ENCODE data around the gene NRSN2. TPM values are rescaled to one million over a fixed set of nuclear protein-coding genes. Genes with fewer than 3 reads are reported as not detected.

The NRSN2 gene, protein sequence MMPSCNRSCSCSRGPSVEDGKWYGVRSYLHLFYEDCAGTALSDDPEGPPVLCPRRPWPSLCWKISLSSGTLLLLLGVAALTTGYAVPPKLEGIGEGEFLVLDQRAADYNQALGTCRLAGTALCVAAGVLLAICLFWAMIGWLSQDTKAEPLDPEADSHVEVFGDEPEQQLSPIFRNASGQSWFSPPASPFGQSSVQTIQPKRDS
- 10 to 100 TPM in 2 of 4 donors, 1 to 10 TPM in 1, under 1 TPM in 1; 0.67 to 15.4 (median 9.6) TPM for polyA plus RNA-seq
- long read RNA-seq, donor 1, transcript NRSN2-202 (4 exons, 2,088 nt): major isoform, 5 of 10 reads
- long read RNA-seq, donor 1, partial matches to known transcripts: 0 of 10 reads
- long read RNA-seq, donor 1, other reads (novel, unspliced or antisense): 0 of 10 reads
- long read RNA-seq, donor 2, partial matches to known transcripts: 0 of 4 reads
- long read RNA-seq, donor 2, other reads (novel, unspliced or antisense): 0 of 4 reads
- long read RNA-seq, donor 3, partial matches to known transcripts: 0 of 4 reads
- long read RNA-seq, donor 3, other reads (novel, unspliced or antisense): 0 of 4 reads
- long read RNA-seq, donor 4, partial matches to known transcripts: 0 of 1 reads
- long read RNA-seq, donor 4, other reads (novel, unspliced or antisense): 0 of 1 reads
- long read RNA-seq, donor 5, partial matches to known transcripts: 0 of 4 reads
- long read RNA-seq, donor 5, other reads (novel, unspliced or antisense): 0 of 4 reads
- long read RNA-seq, donor 6, partial matches to known transcripts: 0 of 4 reads
- long read RNA-seq, donor 6, other reads (novel, unspliced or antisense): 0 of 4 reads
- long read RNA-seq, donor 7, transcript NRSN2-202 (4 exons, 2,088 nt): major isoform, 8 of 21 reads
- long read RNA-seq, donor 7, transcript NRSN2-204 (3 exons, 846 nt): minor isoform, 7 of 21 reads
- long read RNA-seq, donor 7, partial matches to known transcripts: 0 of 21 reads
- long read RNA-seq, donor 7, other reads (novel, unspliced or antisense): 0 of 21 reads
- long read RNA-seq, donor 8, partial matches to known transcripts: 0 of 1 reads
- long read RNA-seq, donor 8, other reads (novel, unspliced or antisense): 0 of 1 reads
- long read RNA-seq, donor 9, partial matches to known transcripts: 0 of 3 reads
- long read RNA-seq, donor 9, other reads (novel, unspliced or antisense): 0 of 3 reads
- long read RNA-seq, donor 10, transcript NRSN2-202 (4 exons, 2,088 nt): major isoform, 9 of 10 reads
- long read RNA-seq, donor 10, partial matches to known transcripts: 0 of 10 reads
- long read RNA-seq, donor 10, other reads (novel, unspliced or antisense): 0 of 10 reads

DNA sequence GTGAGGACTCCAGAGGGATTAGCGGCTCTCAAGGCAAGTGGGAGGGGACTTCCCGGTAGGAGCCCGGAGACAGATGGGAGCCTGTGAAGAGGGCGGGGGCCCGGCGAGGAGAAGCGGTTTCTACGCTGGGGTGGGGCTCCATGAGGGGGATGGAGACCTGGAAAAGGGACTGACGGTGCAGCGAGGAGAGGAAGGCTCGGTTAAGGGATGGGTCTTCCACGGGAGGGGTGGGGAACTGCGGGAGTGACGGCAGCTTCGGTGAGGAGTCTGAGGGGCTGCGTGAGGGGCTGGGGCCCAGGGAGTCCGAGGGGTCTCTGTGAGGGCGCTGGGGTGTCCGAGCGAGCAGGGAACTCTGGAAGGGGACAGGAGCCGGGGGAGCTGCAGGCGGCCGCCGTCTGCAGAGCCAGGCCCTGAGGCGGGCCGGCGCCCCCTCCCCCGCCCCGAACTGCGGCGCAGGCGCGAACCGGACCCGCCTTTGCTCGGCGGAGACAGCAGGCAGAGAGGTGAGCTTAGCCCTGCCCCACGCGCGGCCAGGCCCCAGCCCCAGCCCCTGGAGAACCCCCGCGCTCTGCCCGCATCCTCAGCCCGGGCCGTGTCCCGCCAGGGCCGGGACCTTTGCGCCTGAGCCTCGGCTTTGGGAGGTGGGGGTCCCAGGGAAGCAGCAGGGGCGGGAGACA lies at the start of gene NRSN2:
TSS of gene NRSN2 (plus strand) at position 472 of the 677 bp plus-strand sequence. CDS start 2,533 bp downstream, outside the sequence.
- peak; percentile 34 to 73 for DNase-seq
- Histone ChIP-seq H3K36me3 (ENCODE audit: control insufficient read depth in 3 of 3, insufficient read depth in 2 of 3, low read depth in 1 of 3, low read length in 3 of 3) (peaks cover 0 to 2% (median 0%) of the 10 kb centered on the region in 3 donors), H3K4me3 (ENCODE audit: low read depth in 1 of 3, low read length in 3 of 3) (peak within 1 kb of the TSS; percentile 59 to 84 (median 76)), H3K4me1 (ENCODE audit: control insufficient read depth in 3 of 3, insufficient read depth in 2 of 3, low read depth in 1 of 3, low read length in 2 of 3) (peaks cover 0 to 5% (median 0%) of the 10 kb centered on the region in 3 donors), H3K9me3 (ENCODE audit: control insufficient read depth in 2 of 2, insufficient read depth in 1 of 2, low read depth in 1 of 2, low read length in 1 of 2) (peaks cover 0 to 6% of the 10 kb centered on the region in 2 donors), H3K27me3 (ENCODE audit: control insufficient read depth in 3 of 3, insufficient read depth in 3 of 3, low read length in 3 of 3) (no peaks in the 10 kb centered on the region), H3K27ac (ENCODE audit: low read depth in 1 of 3, low read length in 2 of 3) (peak within 1 kb of the TSS in 2 of 3 donors; percentile 93 to 95)
- WGBS, 3 donors: 2 to 7% (median 3%) methylated on average over 23 to 50 of the region's 50 CpGs
- FAIRE-seq: no peak

DNA sequence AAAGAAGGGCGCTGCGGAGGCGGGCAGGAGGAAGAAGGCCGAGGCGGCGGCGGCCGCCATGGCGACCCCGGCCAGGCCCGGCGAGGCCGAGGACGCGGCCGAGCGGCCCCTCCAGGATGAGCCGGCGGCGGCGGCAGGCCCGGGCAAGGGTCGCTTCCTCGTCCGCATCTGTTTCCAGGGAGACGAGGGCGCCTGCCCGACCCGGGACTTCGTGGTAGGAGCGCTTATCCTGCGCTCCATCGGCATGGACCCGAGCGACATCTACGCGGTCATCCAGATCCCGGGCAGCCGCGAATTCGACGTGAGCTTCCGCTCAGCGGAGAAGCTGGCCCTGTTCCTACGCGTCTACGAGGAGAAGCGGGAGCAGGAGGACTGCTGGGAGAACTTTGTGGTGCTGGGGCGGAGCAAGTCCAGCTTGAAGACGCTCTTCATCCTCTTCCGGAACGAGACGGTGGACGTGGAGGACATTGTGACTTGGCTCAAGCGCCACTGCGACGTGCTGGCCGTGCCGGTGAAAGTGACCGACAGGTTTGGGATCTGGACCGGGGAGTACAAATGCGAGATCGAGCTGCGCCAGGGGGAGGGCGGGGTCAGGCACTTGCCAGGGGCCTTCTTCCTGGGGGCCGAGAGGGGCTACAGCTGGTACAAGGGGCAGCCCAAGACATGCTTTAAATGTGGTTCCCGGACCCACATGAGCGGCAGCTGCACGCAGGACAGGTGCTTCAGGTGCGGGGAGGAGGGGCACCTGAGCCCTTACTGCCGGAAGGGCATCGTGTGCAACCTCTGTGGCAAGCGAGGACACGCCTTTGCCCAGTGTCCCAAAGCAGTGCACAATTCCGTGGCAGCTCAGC lies 48.8 kb upstream of the NRSN2 start:
- Histone ChIP-seq H3K36me3 (ENCODE audit: control insufficient read depth in 3 of 3, insufficient read depth in 2 of 3, low read depth in 1 of 3, low read length in 3 of 3) (peaks cover 0 to 17% (median 0%) of the 10 kb centered on the region in 3 donors), H3K4me1 (ENCODE audit: control insufficient read depth in 3 of 3, insufficient read depth in 2 of 3, low read depth in 1 of 3, low read length in 2 of 3) (peaks cover 4 to 27% (median 18%) of the 10 kb centered on the region in 3 donors), H3K4me3 (ENCODE audit: low read depth in 1 of 3, low read length in 3 of 3) (peak overlapping the region; percentile 88 to 97 (median 93)), H3K9me3 (ENCODE audit: control insufficient read depth in 2 of 2, insufficient read depth in 1 of 2, low read depth in 1 of 2, low read length in 1 of 2) (no peaks in the 10 kb centered on the region), H3K27ac (ENCODE audit: low read depth in 1 of 3, low read length in 2 of 3) (peak overlapping the region; percentile 96 to 99 (median 96)), H3K27me3 (ENCODE audit: control insufficient read depth in 3 of 3, insufficient read depth in 3 of 3, low read length in 3 of 3) (no peaks in the 10 kb centered on the region)
- DNase-seq (peak; percentile 84 to 89), FAIRE-seq (no peak)
- 0% methylated on average over 52 to 75 of the region's 75 CpGs for WGBS, 3 donors

DNA sequence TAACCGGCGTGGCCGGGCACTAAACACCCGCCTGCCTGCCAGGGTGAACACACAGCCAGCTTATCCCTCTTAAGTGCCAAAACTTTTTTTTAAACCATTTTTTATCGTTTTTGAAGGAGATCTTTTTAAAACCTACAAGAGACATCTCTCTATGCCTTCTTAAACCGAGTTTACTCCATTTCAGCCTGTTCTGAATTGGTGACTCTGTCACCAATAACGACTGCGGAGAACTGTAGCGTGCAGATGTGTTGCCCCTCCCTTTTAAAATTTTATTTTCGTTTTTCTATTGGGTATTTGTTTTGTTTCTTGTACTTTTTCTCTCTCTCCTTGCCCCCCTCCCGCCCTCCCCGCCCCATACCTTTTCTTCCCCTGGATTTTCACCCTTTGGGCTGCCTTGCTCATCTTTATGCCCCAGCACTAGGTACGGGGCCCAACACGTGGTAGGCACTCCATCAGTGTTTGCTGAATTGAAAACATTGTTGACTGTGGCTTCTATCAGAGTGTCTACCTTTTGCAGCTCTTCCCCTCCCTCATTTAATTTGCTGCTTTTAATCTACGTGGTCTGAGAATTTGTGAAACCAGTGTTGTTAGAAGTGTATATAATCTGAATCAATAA lies 48.0 kb upstream of the NRSN2 start:
- Histone ChIP-seq H3K36me3 (ENCODE audit: control insufficient read depth in 3 of 3, insufficient read depth in 2 of 3, low read depth in 1 of 3, low read length in 3 of 3) (peaks cover 0 to 17% (median 0%) of the 10 kb centered on the region in 3 donors), H3K27ac (ENCODE audit: low read depth in 1 of 3, low read length in 2 of 3) (peak overlapping the region; percentile 96 to 99 (median 96)), H3K4me3 (ENCODE audit: low read depth in 1 of 3, low read length in 3 of 3) (peak overlapping the region; percentile 88 to 97 (median 93)), H3K9me3 (ENCODE audit: control insufficient read depth in 2 of 2, insufficient read depth in 1 of 2, low read depth in 1 of 2, low read length in 1 of 2) (no peaks in the 10 kb centered on the region), H3K4me1 (ENCODE audit: control insufficient read depth in 3 of 3, insufficient read depth in 2 of 3, low read depth in 1 of 3, low read length in 2 of 3) (peaks cover 4 to 27% (median 18%) of the 10 kb centered on the region in 3 donors), H3K27me3 (ENCODE audit: control insufficient read depth in 3 of 3, insufficient read depth in 3 of 3, low read length in 3 of 3) (no peaks in the 10 kb centered on the region)
- DNase-seq: no peak
- 4 to 13% (median 9%) methylated on average over 15 of the region's 15 CpGs for WGBS, 3 donors
- no peak for FAIRE-seq

DNA sequence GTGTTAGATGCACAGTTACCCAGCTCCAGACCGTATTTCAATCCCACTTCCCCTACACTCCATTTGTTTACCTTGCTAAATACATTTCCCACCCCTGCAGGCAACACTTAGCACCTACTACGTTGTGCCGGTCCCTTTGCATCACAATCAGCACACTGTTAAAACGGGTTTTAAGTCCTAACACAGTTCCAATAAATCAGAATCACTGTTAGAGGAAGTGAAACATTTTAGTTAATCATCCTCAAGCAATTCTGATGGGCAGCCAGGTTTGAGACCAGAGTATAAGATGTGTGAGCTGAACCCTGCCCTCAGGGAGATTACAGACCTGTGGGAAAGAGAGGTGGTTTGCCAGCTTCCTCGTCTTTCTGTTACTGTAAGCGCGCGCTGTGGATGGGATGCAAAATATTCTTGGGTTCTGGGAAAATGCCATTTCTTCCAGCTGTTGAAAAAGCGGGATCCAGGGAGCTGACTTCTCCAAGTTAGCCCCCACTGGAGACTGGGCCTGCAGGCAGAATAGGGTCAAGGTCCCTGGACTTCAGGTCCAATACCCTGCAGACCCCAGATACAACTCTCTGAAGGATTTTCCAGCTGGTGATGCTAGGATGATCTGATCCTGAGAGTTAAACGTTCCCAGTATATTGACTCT lies 46.4 kb upstream of the NRSN2 start:
- no peak overlapping the region for H3K4me3 ChIP-seq (ENCODE audit: low read depth in 1 of 3, low read length in 3 of 3)

DNA sequence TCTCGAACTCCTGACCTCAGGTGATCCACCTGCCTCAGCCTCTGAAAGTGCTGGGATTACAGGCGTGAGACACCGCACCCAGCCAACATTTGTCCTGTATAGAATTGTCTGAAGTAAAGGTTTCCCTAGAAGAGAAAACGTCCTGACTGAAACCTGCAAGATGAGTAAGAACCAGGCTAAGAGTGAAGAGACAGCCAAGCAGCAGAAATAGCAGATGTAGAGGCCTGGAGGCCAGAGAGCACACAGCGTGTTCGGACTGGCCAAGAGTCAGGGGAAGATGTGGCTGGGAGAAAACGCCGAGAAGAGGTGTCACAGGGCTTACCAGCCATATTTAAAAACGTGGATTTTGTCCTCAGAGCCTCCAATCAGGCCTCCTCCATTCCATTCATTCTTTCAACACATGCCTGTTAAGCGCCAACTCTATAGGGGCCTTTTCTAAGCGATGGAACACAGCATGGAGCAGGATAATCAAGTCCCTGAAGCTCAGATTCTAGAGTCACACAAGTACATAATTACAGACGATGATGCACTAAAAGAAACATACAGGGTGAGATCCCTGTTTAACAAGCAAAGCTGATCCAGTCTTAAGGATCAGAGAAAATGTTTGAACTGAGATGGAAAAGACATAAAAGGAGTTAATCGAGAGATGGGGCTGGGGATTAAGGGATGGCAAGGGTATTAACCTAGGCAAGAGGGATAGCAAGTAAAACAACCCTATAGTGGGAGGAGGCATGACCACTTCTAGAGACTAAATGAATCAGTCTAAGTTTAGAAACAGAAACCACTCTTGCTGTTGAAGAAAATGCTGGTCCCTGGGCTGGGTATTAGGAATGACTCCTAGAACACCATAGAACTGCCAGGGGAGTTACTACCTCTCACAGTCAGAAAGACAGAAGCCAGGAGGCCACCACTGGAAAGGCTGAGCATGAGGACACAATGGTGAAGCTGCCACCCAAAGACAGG lies 44.7 kb upstream of the NRSN2 start:
- Histone ChIP-seq H3K27me3 (ENCODE audit: control insufficient read depth in 3 of 3, insufficient read depth in 3 of 3, low read length in 3 of 3) (no peaks in the 10 kb centered on the region), H3K4me3 (ENCODE audit: low read depth in 1 of 3, low read length in 3 of 3) (no peak overlapping the region), H3K4me1 (ENCODE audit: control insufficient read depth in 3 of 3, insufficient read depth in 2 of 3, low read depth in 1 of 3, low read length in 2 of 3) (peaks cover 4 to 24% (median 18%) of the 10 kb centered on the region in 3 donors), H3K36me3 (ENCODE audit: control insufficient read depth in 3 of 3, insufficient read depth in 2 of 3, low read depth in 1 of 3, low read length in 3 of 3) (peaks cover 0 to 17% (median 0%) of the 10 kb centered on the region in 3 donors), H3K9me3 (ENCODE audit: control insufficient read depth in 2 of 2, insufficient read depth in 1 of 2, low read depth in 1 of 2, low read length in 1 of 2) (no peaks in the 10 kb centered on the region), H3K27ac (ENCODE audit: low read depth in 1 of 3, low read length in 2 of 3) (no peak overlapping the region)
- DNase-seq (no peak), FAIRE-seq (no peak)
- WGBS, 3 donors: 76 to 86% (median 83%) methylated on average over 13 of the region's 13 CpGs

More for the DNA sequence above, 46.4 kb upstream of the NRSN2 start:
- peak in 1 of 2 donors; percentile 34 for DNase-seq
- WGBS, 3 donors: 40 to 65% (median 62%) methylated on average over 10 of the region's 10 CpGs
- no peaks in the 10 kb centered on the region for H3K27me3 ChIP-seq (ENCODE audit: control insufficient read depth in 3 of 3, insufficient read depth in 3 of 3, low read length in 3 of 3)
- H3K36me3 ChIP-seq (ENCODE audit: control insufficient read depth in 3 of 3, insufficient read depth in 2 of 3, low read depth in 1 of 3, low read length in 3 of 3): peaks cover 0 to 17% (median 0%) of the 10 kb centered on the region in 3 donors
- no peak for FAIRE-seq
- H3K9me3 ChIP-seq (ENCODE audit: control insufficient read depth in 2 of 2, insufficient read depth in 1 of 2, low read depth in 1 of 2, low read length in 1 of 2): no peaks in the 10 kb centered on the region
- peaks cover 4 to 27% (median 18%) of the 10 kb centered on the region in 3 donors for H3K4me1 ChIP-seq (ENCODE audit: control insufficient read depth in 3 of 3, insufficient read depth in 2 of 3, low read depth in 1 of 3, low read length in 2 of 3)
- H3K27ac ChIP-seq (ENCODE audit: low read depth in 1 of 3, low read length in 2 of 3): peak overlapping the region in 1 of 3 donors; percentile 53

DNA sequence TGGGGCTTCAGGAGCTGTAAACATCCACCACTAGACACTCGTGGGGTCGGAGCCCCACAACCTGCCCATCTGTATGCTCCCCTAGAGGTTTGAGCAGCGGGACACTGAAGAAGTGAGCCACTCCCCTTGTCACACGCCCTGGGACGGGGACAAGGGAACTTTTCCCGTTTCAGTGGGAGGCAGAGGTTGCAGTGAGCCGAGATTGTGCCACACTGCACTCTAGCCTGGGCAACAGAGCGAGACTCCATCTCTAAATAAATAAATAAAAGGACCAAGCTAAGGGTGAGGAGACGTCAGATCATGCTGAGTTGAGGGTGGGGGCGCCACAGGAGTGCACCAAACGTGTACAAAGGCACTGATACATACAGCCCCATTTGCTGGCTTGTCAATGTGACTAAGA lies 41.2 kb upstream of the NRSN2 start:
- H3K4me3 ChIP-seq (ENCODE audit: low read depth in 1 of 3, low read length in 3 of 3): no peak overlapping the region
- no peak overlapping the region for H3K27ac ChIP-seq (ENCODE audit: low read depth in 1 of 3, low read length in 2 of 3)
- peaks cover 0 to 7% (median 3%) of the 10 kb centered on the region in 3 donors for H3K4me1 ChIP-seq (ENCODE audit: control insufficient read depth in 3 of 3, insufficient read depth in 2 of 3, low read depth in 1 of 3, low read length in 2 of 3)
- H3K36me3 ChIP-seq (ENCODE audit: control insufficient read depth in 3 of 3, insufficient read depth in 2 of 3, low read depth in 1 of 3, low read length in 3 of 3): peaks cover 0 to 9% (median 0%) of the 10 kb centered on the region in 3 donors
- H3K27me3 ChIP-seq (ENCODE audit: control insufficient read depth in 3 of 3, insufficient read depth in 3 of 3, low read length in 3 of 3): no peaks in the 10 kb centered on the region
- H3K9me3 ChIP-seq (ENCODE audit: control insufficient read depth in 2 of 2, insufficient read depth in 1 of 2, low read depth in 1 of 2, low read length in 1 of 2): no peaks in the 10 kb centered on the region
- FAIRE-seq (no peak), DNase-seq (no peak)
- 71 to 82% (median 71%) methylated on average over 11 of the region's 11 CpGs for WGBS, 3 donors
